GM12878 (cell line): ENCODE results near the gene CRIM1. TPM values are rescaled to one million over a fixed set of nuclear protein-coding genes. Genes with fewer than 3 reads are reported as not detected.

Experiments used
- ATAC-seq: fragments of 200-7000 bp; cut with Tn5 transposase; 3 replicates; pipeline ENCODE4 v1.9.1; 2020; ENCODE audit warnings: mild to moderate bottlenecking, moderate library complexity
- BruUV-seq: library from RNA; stranded (reverse); fragments of 400-500 nt; replicated peaks from 2 replicates; lab custom pipeline; 2021; lab: Mats Ljungman, UMichigan
- CTCF ChIA-PET: fragments of 300-600 bp; sonication (Branson Sonifier 250); formaldehyde crosslinking; extraction: SDS; loops from one replicate; lab custom pipeline; 2021; ENCODE audit warnings: inconsistent platforms; lab: Yijun Ruan, JAX
- POLR2A ChIA-PET: fragments of 350-600 bp; formaldehyde crosslinking; extraction: SDS; loops from one replicate; lab custom pipeline; 2021; ENCODE audit warnings: inconsistent platforms; lab: Charles Lee
- RAD21 ChIA-PET: fragments of 300-600 bp; sonication (Branson Sonifier 250); formaldehyde crosslinking; loops from one replicate; lab custom pipeline; 2023; ENCODE audit warnings: antibody characterized with exemption; ENCODE audit not compliant: unreplicated experiment; lab: Charles Lee
- SMC1A ChIA-PET: fragments of 300-600 bp; sonication (Branson Sonifier 250); formaldehyde crosslinking; loops from one replicate; lab custom pipeline; 2023; ENCODE audit not compliant: unreplicated experiment, uncharacterized antibody; lab: Charles Lee
- DNase-seq: peaks from one replicate; pipeline ENCODE4 v3.0.0-alpha.2; 2011; ENCODE audit warnings: low read depth, low spot score
- FAIRE-seq: peaks from 3 replicates; lab custom pipeline; 2011; peaks lifted over from hg19 to GRCh38; lab: Jason Lieb, UNC
- H2AFZ ChIP-seq: 2 replicates; pipeline ENCODE4 v1.6.0; 2011; ENCODE audit warnings: low read depth, low read length, control low read depth; ENCODE audit not compliant: control insufficient read depth
- H3K27ac ChIP-seq: 2 replicates; pipeline ENCODE4 v1.5.1; 2011; ENCODE audit warnings: control low read depth; ENCODE audit not compliant: control insufficient read depth, insufficient read depth
- H3K27me3 ChIP-seq, 2 experiments: replicated peaks in 1 of 2; 2 replicates each; pipeline versions ENCODE4 v1.6.0 to v1.6.1; 2011; ENCODE audit warnings: low read length in 1 of 2; ENCODE audit not compliant: control insufficient read depth in 2 of 2, insufficient read depth in 2 of 2
- H3K36me3 ChIP-seq, 2 experiments: 2 replicates each; pipeline ENCODE4 v1.5.1; 2011; ENCODE audit warnings: low read length in 1 of 2; ENCODE audit not compliant: control insufficient read depth in 2 of 2, insufficient read depth in 2 of 2
- H3K4me1 ChIP-seq: 2 replicates; pipeline ENCODE4 v1.6.1; 2011; ENCODE audit warnings: mild to moderate bottlenecking, low read length, moderate library complexity, mixed read lengths; ENCODE audit not compliant: control insufficient read depth, insufficient read depth
- H3K4me2 ChIP-seq: 2 replicates; pipeline ENCODE4 v1.6.0; 2011; ENCODE audit warnings: control low read depth; ENCODE audit not compliant: control insufficient read depth, insufficient read depth
- H3K4me3 ChIP-seq: fragments of 200-600 bp; sonication (generic); 2 replicates; pipeline ENCODE4 v1.5.1; 2016
- H3K79me2 ChIP-seq: 2 replicates; pipeline ENCODE4 v1.6.0; 2011; ENCODE audit warnings: low read length; ENCODE audit not compliant: control insufficient read depth, insufficient read depth
- H3K9ac ChIP-seq: 2 replicates; pipeline ENCODE4 v1.8.0; 2011; ENCODE audit warnings: low read length, control low read depth, mixed read lengths; ENCODE audit not compliant: control insufficient read depth, insufficient read depth
- H3K9me3 ChIP-seq: replicated peaks from 3 replicates; pipeline ENCODE4 v1.5.1; 2011; ENCODE audit warnings: mild to moderate bottlenecking, low read length; ENCODE audit not compliant: control insufficient read depth, insufficient read depth
- H4K20me1 ChIP-seq: 2 replicates; pipeline ENCODE4 v1.6.0; 2011; ENCODE audit not compliant: control insufficient read depth, insufficient read depth
- ASH2L ChIP-seq: fragments of 300-600, 200-600 bp; sonication (generic); IDR thresholded peaks from 2 replicates; pipeline ENCODE4 v1.6.1; 2017; ENCODE audit warnings: low read depth, mild to moderate bottlenecking, borderline replicate concordance
- BRCA1 ChIP-seq: IDR thresholded peaks from 2 replicates; pipeline ENCODE4 v1.6.1; 2011; ENCODE audit warnings: low read depth, low read length, improper control_type of control experiment
- CTCF ChIP-seq, 3 experiments: IDR thresholded peaks in 2 of 3; conservative IDR thresholded peaks in 1 of 3; 2 replicates each; pipeline ENCODE4 v1.5.1; 2011; ENCODE audit warnings: low read depth in 3 of 3, low read length in 3 of 3, mild to moderate bottlenecking in 3 of 3, control low read depth in 2 of 3, moderate library complexity in 2 of 3, inconsistent platforms in 1 of 3, mixed read lengths in 1 of 3; ENCODE audit not compliant: control insufficient read depth in 2 of 3, insufficient read depth in 1 of 3; ENCODE audit errors: extremely low read depth in 1 of 3
- NFXL1 ChIP-seq: fragments of 450-650 bp; IDR thresholded peaks from 2 replicates; pipeline ENCODE4 v1.6.1; 2017; ENCODE audit warnings: antibody characterized with exemption, mild to moderate bottlenecking, borderline replicate concordance
- NRF1 ChIP-seq: conservative IDR thresholded peaks from 2 replicates; pipeline ENCODE4 v1.6.1; 2011; ENCODE audit warnings: mild to moderate bottlenecking, low read depth, low read length, improper control_type of control experiment
- WGBS: methylation state at CpG from one replicate; pipeline ENCODE4 v1.1.6; 2016; ENCODE audit warnings: low lambda C conversion rate; ENCODE audit not compliant: insufficient replicate concordance, insufficient coverage; ENCODE audit errors: missing lambda C conversion rate; 5-methylcytosine and 5-hydroxymethylcytosine counted together
- in situ Hi-C: fragments of 300-500 bp; cut with MboI; formaldehyde crosslinking; loops from 9 replicates; pipeline ENCODE4 v1.14.3; 2018; ENCODE audit warnings: mixed read lengths
- intact Hi-C: fragments of 100-400 bp; cut with micrococcal nuclease; formaldehyde crosslinking; loops from one replicate; pipeline ENCODE4 v1.14.2; 2022; ENCODE audit not compliant: unreplicated experiment
- polyA plus RNA-seq, 11 experiments: library from polyadenylated mRNA; depleted of rRNA in 4 of 11; unstranded in 6 of 11; stranded (reverse) in 5 of 11; fragments of >200 nt; fragmentation: Nextera tagmentation in 4 of 11; fragmentation: Illumina TruSeq in 1 of 11; extraction: Ambion mirVana in 4 of 11; extraction: Trizol in 1 of 11; gene quantifications; 1 replicate in 1 of 11; 2 replicates in 10 of 11; pipeline versions ENCODE4 v1.2.1 to v1.2.3, GENCODE V29; 2011 to 2016; ENCODE audit warnings: inconsistent platforms in 2 of 11, missing spikeins in 2 of 11, low read depth in 1 of 11
- total RNA-seq, 4 experiments: library from RNA; depleted of rRNA in 3 of 4; stranded (reverse); fragments of >200 nt in 3 of 4; fragmentation: Illumina TruSeq in 1 of 4; extraction: Trizol in 1 of 4; gene quantifications; 2 replicates each; pipeline versions ENCODE4 v1.2.1 to v1.2.3, GENCODE V29; 2013 to 2021

CRIM1 gene
- total and polyA plus RNA-seq, 10 of the 15 experiments (the other 5 are each of a cell fraction or from before 2014, with no cell fraction given): 0.42 to 7.4 (median 3.1) TPM

- RAD21 ChIA-PET: no interaction called here
- H3K36me3 ChIP-seq: peaks cover 0 to 7% of the 10 kb centered on the region in 2 experiments; a peak in 3 of 4 replicates
- no peak for FAIRE-seq
- H3K4me2 ChIP-seq: no peak overlapping the region
- H3K27me3 ChIP-seq: no peaks in the 10 kb centered on the region
- no peaks in the 10 kb centered on the region for H3K4me1 ChIP-seq
- DNase-seq: no peak
- H2AFZ ChIP-seq: no peak overlapping the region
- intact Hi-C loops (no loop called here), in situ Hi-C loops (no loop called here)
- no peaks in the 10 kb centered on the region for H3K79me2 ChIP-seq
- SMC1A ChIA-PET: interaction anchor here (0.5 to 1.0 kb wide), 3 partner anchors 9 to 1068 kb away, joined by 3 read pairs; no protein-coding TSS in a partner anchor
- ATAC-seq: no peak
- 0% methylated on average over 1 of the region's 1 CpG for WGBS
- CTCF ChIA-PET: interaction anchor here (0.6 to 1.4 kb wide), 5 partner anchors 12 to 1543 kb away, joined by 3 to 4 read pairs (median 3); no protein-coding TSS in a partner anchor
- no peaks in the 10 kb centered on the region for H4K20me1 ChIP-seq
- TF ChIP-seq ASH2L: no peak
- H3K4me3 ChIP-seq: no peak overlapping the region
- H3K27ac ChIP-seq: no peak overlapping the region
- POLR2A ChIA-PET: no interaction called here
- no TSS peak for BruUV-seq
- H3K9ac ChIP-seq: no peak overlapping the region
- H3K9me3 ChIP-seq: no peaks in the 10 kb centered on the region
These were observed 190.4 kb downstream of the CRIM1 start for GRCh38 chr2:36545871-36546416.

GRCh38 chr2:36547906-36548305, 192.3 kb downstream of the CRIM1 start:
- BruUV-seq: no TSS peak
- FAIRE-seq (no peak), ATAC-seq (no peak), DNase-seq (no peak)
- H3K4me2 ChIP-seq: no peak overlapping the region
- H3K4me1 ChIP-seq: no peaks in the 10 kb centered on the region
- no peak overlapping the region for H3K9ac ChIP-seq
- no peaks in the 10 kb centered on the region for H3K79me2 ChIP-seq
- TF ChIP-seq NFXL1 (no peak), NRF1 (no peak), BRCA1 (no peak), CTCF (IDR thresholded peaks at IDR 0.05 in 2 of 3, conservative IDR thresholded peaks at IDR 0.05 in 1 of 3; ENCODE audit: control insufficient read depth in 2 of 3, extremely low read depth in 1 of 3, insufficient read depth in 1 of 3, low read depth in 3 of 3, low read length in 3 of 3) (no peak)
- RAD21 ChIA-PET: no interaction called here
- H3K36me3 ChIP-seq: peaks cover 0 to 7% of the 10 kb centered on the region in 2 experiments; a peak in 3 of 4 replicates
- no peak overlapping the region for H3K27ac ChIP-seq
- H3K9me3 ChIP-seq: no peaks in the 10 kb centered on the region
- POLR2A ChIA-PET: no interaction called here
- 98% methylated on average over 3 of the region's 3 CpGs for WGBS
- in situ Hi-C loops (no loop called here), intact Hi-C loops (no loop called here)
- no peak overlapping the region for H2AFZ ChIP-seq
- H3K4me3 ChIP-seq: no peak overlapping the region
- SMC1A ChIA-PET: no interaction called here
- no peaks in the 10 kb centered on the region for H3K27me3 ChIP-seq
- CTCF ChIA-PET: no interaction called here
- no peaks in the 10 kb centered on the region for H4K20me1 ChIP-seq
